Stimulated activated CD4-positive, alpha-beta T cell treated with anti-CD3 and anti-CD28 coated beads, Interleukin-1b, Interleukin-23, amount 100 ng/mL, for 48 hours (primary cell): ENCODE measurements around the gene LRPPRC.
"Not testable (repeated sequence)": the region's sequence is repeated elsewhere in the genome, so short reads cannot be mapped to it uniquely, and the experiment has no call there.

Experiments used
- DNase-seq: peaks from one replicate; pipeline ENCODE4 v3.0.0-alpha.2; 2020

Gene LRPPRC

DNA sequence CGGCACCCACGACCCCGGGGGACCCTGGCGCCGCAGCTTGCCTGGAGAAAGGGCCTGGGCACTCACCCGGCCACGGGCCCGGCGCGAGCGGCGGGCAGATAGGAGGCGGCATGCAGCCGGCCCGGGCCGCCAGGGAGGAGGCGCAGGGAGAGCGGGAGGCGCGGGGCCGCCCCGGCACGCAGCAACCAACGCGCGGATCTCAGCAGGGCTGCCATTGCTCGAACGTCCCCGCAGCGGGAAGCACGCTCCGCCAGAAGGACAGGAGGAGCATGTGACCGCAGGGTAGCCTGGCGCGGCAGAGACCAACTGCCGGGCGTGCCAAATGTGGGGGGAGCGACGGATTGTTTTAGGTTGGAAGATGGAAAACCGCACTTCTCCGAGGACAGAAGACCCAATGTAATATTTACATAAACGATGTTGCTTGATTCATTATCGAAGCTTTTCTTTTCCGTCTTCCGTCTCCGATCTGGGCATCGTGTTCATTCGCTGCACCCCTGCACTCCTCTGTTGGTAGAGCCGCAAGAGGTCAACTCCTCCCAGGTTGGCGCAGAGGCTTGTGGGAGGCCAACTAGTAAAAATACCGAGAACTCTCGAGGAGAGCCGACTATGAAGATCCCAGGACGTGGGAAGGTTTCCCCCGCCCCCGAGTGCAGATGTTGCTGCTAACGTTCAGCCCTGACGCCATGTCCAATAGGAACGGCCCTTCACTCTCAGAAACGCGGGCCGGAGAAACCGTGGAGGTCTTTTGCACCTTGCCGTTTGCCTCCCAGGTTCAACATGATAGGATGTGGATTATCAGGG lies at the start of gene LRPPRC:
Gene LRPPRC (minus strand): TSS at position 257 of the 801 bp plus-strand sequence. CDS start 42 bp downstream, at position 215.
- DNase-seq: peak; percentile 93

DNA sequence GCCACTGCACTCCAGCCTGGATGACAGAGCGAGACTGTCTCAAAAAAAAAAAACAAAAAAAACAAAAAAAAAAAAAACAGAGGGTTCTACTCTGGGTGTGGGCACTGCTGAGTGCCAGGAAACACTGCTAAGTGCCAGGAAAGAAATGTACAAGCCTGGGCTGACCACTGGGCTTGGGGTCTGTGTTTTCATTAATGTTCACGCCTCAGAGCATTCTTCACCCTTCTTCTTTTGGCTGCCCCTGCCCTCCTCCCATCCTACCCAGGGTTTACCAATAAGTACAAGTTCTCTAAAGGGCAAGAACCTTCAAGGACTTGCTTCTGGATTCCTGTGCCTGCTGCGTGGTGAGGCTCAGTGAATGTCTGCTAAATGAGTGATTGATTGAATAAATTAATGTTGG lies 49.3 kb upstream of the LRPPRC start:
- no peak for DNase-seq

DNA sequence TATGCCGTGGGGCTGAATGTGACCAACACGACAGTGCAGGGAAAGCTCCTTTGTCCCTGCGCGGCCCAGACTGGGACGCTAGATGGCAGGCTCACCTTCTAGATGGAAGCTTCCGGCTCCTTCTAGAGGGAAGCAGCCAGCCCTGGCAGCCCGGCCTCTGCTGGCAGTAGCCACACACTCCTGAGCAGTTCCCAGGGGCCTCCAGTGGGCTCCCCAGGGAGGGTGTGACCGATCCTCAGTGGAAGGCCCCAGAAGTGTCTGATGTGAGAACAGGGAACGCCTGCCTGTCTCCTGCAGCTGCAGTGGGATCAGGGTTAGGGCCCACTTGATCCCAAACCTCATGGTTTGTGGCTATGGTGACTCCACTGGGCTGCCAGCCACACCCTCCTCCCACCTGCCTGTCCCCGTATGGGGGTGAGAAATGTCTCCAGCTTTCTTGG lies 48.5 kb upstream of the LRPPRC start:
- peak; percentile 86 for DNase-seq

DNA sequence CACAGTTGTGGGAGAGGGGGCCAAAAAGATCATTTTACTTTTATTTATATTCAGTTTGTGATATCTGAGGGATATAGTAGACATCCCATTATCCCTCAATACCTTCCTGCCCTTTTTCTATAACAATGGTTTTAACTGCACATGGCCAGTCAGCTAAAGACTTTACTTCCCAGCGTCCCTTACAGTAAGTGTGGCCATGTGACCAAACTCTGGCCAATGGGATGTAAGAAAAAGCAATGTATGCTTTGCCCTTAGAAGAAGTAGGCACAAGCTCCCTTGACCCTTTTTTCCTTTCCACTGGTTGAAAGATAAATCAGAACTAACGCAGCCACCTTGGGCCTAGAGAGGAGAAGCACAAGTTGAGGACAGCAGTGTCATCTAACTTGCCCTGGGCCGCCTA lies 44.6 kb upstream of the LRPPRC start:
- DNase-seq: no peak

DNA sequence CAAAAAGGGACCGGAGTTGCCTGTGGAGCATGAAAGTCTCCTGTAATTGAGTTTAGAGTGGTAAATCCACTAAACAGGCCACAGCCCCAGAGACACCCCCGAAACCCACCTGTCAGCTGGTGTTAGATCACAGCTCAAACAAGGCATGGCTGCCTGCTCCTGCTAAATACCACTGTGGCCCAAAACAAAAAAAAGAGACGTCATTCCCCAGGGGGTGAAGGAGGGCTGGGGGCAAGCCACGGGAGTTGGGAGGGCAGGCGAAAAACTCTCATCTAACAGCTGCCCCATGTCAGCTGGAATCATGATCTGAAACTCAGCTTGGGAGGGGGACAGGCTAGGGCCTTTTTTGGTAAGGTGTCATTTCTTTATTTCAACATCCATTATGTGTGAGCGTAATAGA lies 42.5 kb upstream of the LRPPRC start:
- DNase-seq: no peak

DNA sequence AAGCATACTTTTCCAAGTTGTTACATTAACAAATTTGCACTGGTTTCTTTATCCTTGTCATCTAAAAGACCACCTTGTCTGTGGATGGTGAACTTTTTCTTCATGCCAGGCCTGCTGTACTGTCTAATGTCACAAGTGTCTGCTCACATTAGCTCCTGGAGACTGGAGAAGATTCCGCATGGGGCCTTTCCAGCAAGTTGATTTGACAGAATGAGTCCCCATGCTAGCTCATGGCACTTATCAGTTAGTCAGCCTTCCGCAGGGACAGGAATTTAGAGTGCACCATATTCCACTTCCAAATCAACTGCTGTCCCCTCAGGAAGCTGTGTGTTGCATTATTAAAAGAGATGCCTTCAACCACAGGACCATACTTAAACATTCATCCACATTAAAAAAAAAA lies 41.4 kb upstream of the LRPPRC start:
- DNase-seq: no peak

DNA sequence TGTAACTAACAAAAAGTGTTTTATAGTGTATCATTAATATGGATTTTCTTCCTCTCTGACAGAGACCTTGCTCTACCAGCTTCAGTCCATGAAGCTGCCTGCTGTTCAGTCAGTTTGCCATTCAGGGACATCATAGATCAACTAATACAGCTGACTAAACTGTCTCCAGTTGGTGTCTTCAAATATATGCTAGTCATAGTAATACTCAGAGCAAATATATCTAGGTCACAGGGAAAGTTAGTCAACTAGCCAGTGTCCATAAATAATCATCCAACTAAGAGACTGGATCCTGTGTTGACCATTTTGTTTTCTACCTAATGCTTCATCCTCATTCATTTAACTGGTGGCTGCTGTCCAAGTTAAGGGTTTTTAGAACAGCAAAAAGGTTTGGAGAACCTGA lies 38.2 kb upstream of the LRPPRC start:
- DNase-seq: no peak

DNA sequence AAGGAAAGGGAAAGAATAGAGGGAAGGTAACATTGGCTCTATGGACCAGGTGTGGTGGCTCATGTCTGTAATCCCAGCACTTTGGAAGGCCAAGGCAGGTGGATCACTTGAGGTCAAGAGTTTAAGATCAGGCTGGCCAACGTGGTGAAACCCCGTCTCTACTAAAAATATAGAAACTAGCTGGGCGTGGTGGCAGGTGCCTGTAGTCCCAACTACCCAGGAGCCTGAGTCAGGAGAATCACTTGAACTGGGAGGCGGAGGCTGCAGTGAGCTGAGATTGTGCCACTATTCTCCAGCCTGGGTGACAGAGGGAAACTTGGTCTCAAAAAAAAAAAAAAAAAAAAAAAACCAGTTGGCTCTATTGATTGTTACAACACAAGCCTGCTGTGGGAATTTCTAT lies 31.3 kb upstream of the LRPPRC start:
- DNase-seq: not testable (repeated sequence)

DNA sequence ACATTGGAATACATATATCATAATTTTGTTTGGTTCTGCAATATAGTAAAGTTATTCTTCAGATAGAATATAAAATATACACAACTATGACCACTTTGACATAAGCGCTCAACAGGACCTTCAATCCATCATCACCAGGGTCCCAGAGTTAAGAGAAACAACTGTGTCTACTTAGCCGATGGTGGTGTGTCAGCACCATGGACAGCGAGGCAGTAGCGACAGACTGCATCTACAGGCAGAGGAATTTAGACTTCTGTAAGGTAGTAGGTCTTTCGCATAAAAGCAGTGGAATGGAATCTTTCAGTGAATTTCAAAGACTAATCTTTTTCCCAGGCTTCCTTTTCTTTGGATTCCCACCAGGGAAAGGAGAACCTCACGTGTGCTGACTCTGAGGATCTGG lies 20.5 kb upstream of the LRPPRC start:
- DNase-seq: peak; percentile 22

DNA sequence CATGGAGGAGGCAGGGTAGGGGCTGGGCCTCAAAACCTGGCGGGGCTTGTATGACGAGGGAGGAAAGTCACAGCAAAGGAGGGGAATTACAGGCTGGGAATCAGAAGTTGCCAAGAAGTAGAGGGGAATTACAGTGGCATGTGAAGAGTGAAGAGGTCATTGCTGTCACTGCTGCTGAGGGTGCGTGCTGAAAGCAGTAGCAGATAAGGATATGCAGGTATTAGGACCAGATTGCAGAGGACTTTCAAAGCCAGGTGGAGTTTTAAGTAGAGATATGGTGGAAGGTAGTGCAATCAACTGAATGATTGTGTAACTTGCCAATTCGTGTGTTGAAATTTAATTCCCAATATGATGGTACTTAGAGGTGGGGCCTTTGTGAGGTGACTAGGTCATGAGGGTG lies 19.4 kb upstream of the LRPPRC start:
- DNase-seq: no peak

DNA sequence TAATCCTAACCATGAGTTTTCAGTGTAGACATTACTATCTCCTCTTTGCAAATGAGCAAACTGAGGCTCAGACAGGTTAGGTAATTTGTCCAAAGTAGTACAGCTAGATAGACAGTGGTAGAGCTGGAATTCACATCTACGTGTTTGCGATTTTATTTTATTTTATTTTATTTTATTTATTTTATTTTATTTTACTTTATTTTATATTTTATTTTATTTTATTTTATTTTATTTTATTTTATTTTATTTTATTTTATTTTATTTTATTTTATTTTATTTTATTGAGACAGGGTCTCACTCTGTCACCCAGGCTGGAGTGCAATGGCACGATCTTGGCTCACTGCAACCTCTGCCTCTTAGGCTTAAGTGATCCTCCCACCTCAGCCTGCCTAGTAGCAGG lies 17.4 kb upstream of the LRPPRC start:
- DNase-seq: not testable (repeated sequence)

DNA sequence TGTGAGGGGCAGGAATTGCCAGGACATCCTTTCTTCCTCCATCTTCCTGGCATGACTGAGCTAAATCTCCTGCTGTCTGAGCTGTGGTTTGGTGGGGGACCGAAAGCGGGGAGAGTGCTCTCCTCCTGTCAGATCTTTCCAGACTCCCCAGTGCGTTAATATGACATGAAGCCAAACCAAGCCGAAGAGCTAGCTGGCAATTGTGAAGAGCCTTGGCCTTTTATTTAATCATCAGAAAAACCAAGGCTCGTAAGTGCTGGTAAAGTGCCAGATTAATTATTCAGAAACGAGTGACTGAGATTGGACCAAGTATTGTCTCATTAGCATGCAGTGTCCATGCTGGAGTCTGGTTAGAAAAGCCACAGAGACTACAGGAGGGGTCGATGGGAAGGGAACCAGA lies 14.5 kb upstream of the LRPPRC start:
- no peak for DNase-seq

DNA sequence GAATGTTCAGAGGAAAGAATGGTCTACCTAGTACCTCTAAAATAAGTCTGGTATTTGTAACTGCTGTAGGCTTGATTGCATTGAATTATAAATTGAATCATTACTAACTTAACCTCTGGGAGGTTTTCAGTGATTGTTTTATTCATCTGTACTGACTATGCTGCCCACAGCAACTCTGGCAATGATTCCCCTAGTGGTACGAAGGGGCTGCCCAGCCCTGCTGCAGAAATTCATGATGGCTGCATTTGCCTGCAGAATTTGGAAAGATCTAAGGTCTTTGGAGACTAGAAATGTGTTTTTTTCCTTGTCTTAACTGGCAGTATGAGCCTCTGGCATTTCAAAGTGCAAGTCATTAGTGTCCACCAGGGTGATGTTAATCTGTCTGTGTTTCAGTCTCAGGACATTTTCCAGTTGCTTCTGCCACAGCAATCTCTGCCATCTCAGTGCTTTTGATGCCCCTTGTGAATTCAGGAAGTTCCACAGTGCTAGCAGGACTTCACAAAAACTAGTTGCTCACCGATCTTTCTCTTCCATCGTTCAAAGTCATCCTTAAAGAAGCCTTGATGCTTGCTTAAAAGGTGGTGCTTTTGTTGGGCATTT lies 13.4 kb upstream of the LRPPRC start:
- DNase-seq: no peak

DNA sequence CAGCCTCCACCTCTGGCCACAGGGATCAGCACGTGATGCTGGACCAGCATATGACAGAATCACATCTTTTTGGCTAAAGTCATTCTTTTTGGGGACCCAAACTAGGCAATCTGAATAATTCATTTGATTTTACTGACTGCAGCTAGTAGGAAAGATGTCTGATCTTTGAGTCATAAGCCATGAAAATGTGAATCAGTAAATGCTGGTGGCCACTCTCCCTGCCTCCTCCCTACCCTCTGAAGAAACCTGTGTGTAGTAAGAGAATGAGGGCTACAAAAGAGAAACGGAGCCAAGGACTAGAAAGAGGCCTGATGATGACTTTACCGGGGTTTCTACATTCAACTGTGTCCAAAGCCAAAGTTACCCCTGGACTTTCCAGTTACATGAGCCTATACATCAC lies 10.1 kb upstream of the LRPPRC start:
- no peak for DNase-seq

DNA sequence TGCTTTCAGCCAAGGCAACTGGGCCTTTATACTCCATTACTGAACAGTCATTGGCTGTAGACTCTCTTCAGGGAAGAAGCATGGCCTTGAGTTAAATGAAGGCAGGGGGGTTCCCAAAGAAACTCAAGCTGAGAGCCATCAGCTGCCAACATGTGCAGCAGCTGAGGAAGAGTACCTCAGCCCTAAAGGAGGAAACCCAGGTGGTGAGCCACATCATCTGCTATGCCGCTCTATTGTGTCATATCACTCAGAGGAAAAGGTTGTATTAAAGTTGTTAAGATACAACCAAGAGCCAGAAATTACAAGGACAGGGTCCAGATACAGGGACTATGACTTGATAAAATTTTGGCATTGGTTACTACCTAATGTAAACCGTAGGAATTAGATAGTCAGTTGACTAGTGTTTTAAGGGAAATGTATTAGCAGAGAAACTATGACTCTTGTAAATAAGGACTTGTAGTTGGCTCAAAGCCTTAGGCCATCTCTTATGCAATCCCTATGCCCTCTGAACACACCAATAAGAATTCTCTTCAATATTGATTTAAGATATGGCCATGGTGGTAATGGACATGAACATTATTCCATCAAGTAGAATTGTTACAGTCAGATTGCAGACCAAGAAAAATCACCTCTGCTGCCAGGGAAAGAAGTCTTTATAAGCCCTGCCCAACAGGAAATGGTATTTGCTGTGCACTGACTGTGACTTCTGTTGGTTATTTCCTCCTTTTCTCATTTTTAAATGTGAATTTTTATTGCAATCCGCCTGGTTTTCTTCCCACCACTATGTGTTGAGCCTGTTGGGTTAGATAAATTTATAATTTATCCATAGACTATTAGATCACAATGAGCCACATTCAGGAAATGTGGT lies 9.2 kb upstream of the LRPPRC start:
- no peak for DNase-seq

DNA sequence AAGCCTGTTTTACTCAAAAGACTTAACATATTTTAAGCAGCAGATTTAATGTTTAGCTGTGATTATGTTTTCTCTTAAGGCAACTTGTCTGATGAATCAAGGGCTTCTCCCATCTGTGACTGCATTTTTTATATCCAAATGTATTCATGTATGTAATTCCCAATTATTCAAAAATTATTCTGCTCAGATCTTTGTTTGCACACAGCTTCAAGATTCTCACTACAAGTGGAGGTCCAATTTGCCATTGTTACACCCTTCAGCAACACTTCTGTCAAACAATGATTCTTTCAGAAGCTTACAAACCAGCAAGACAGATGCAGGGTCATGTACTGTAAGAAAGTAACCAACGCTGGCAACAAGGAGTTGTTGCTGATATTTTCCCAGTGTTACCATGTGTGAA lies 5.9 kb upstream of the LRPPRC start:
- no peak for DNase-seq

DNA sequence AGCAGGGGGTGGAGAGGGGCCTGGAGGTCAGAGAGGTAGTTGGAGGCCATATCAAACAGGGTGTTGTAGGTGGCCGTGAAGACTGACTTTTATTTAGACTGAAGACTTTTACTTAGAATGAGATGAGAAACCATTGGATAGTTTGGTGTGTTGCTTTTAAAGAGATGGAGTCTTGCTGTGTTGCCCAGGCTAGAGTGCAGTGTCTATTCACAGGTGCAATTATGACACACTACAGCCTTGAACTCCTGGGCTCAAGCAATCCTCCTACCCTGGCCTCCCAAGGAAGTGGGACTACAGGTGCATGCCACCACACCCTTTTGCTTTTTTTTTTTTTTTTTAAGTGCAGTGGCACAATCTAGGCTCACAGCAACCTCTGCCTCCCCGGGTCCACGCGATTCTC lies 2.5 kb upstream of the LRPPRC start:
- DNase-seq: no peak

DNA sequence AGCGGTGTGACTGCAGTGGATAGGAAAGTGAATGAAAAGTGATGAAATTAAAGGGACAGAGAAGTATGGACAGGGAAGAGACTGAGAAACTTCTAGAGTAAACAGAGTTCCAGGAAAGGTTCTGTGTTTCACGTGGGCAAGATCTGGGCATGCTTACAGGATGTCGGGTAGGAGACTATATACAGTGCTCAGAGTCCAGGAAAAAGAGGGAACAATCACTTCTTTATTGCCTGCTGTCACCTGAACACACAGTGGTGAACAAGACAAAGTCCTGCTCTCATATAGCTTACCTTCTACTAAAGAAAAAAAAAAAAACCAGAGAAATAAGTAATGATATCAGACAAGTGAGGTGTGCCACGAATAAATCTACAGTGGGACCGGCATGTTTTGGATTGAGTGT lies 2.4 kb downstream of the LRPPRC start:
- DNase-seq: no peak

DNA sequence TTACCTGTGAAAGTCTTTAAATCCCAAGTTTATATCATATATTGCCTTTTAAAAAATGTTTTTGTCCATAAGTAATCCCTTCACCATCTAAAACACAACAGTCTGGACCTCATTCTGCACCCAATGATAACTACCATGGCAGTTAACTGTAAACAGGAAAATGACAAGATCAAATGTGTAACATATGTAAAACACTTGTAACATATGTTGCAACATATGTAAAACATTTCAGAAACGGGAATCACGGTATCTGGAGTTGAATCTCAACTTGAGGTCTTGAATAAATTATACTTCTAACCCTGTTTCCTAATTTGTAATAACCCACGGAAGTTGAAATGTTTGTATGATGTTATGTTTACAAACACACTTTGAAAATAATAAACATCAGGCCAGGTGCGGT lies 6.2 kb downstream of the LRPPRC start:
- DNase-seq: no peak

DNA sequence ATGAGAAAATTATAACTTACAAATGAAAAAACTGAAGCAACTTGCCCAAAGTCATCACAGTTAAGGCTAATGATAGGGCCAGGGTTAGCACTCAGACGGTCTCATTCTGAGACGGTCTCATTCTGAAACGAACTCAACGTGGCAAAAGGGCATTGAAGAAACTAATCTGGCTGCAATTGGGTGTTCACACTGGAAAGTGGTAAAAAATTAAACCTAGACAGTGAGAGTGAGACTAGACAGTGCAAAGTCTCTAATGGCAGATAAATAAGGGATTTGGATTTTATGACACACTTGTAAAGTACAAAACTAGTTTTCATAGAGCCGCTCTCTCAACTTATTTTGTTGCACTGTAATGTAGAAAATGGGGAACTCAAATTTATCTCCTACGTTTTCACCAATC lies 9.2 kb downstream of the LRPPRC start:
- no peak for DNase-seq

DNA sequence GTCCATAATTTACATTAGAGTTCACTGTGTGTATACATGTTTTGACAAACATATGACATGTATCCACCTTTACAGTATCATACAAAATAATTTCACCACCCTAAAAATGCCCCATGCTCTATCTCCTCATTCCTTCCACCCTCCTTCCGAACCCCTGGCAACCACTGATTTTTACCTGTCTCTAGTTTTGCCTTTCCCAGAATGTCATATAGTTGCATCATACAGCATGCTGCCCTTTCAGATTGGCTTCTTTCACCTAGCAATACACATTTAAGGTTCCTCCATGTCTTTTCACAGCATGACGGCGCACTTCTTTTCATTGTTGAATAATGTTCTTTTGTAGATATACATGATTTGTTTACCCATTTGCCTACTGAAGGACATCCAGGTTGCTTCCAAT lies 10.4 kb downstream of the LRPPRC start:
- DNase-seq: no peak

DNA sequence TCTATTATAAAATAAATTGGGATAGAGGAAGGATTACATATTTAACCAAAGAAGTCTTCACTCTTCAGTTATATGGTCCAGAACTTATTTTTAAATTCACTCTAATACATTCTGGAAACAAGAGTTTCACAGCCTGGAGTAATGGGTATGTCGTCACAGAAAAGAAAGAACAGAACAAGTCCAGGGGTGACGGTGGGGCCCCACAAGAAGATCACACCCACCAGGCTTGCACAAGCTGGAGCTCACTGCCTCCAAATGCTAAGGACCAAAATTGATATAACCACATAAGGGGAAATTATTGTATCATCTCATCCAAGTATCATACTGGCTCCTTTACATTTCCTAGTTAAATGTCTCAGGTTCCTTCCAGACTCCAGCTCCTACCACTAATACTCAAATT lies 11.3 kb downstream of the LRPPRC start:
- no peak for DNase-seq

DNA sequence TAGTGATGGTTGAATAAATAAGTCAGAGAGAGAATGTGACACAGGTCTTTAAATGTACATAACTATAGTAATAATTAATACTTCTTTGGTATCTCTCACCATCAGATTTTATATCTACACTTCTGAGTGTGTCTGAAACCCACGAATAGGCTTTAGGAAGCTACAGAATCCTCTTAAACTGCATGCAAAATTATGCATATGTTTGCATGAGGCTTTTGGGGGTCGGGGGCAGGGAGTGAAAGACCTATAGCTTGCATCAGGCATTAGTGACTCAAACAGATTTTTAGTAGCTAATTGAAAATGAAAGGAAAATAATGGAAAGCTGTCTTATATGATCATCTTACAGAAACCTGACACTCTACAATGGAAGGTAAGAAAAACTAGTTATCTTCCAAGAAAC lies 14.9 kb downstream of the LRPPRC start:
- DNase-seq: no peak
